Hindlimb muscle (tissue), 1 donor: ENCODE results near the gene XRCC5. TPM values are rescaled to one million over a fixed set of nuclear protein-coding genes. Genes with fewer than 3 reads are reported as not detected.

Experiments
- DNase-seq: peaks from one replicate; pipeline ENCODE4 v3.0.0-alpha.2; 2013
- polyA plus RNA-seq: library from polyadenylated mRNA; unstranded; fragments of 120-200 nt; gene quantifications from one replicate; pipeline ENCODE4 v1.2.1, GENCODE V29; 2013; ENCODE audit not compliant: insufficient read length

Gene XRCC5
- polyA plus RNA-seq, 1 donor = 146 TPM

- no peak for DNase-seq
Measured at GRCh38 chr2:216159646-216160045, 50.5 kb downstream of the XRCC5 start.

GRCh38 chr2:216160786-216161185 is 51.6 kb downstream of the XRCC5 start:
- no peak for DNase-seq

- DNase-seq = no peak
Measured at GRCh38 chr2:216161967-216162366, 52.8 kb downstream of the XRCC5 start.

- no peak for DNase-seq
Measured at GRCh38 chr2:216163518-216163917, 54.4 kb downstream of the XRCC5 start.

GRCh38 chr2:216164087-216164486 is 54.9 kb downstream of the XRCC5 start:
- no peak for DNase-seq

- DNase-seq = no peak
Measured at GRCh38 chr2:216164576-216164975, 55.4 kb downstream of the XRCC5 start.

GRCh38 chr2:216165711-216166110 is 56.6 kb downstream of the XRCC5 start:
- DNase-seq = no peak

- DNase-seq = no peak
Measured at GRCh38 chr2:216169087-216169486, 59.9 kb downstream of the XRCC5 start.

- DNase-seq = no peak
Measured at GRCh38 chr2:216170076-216170763, 61.1 kb downstream of the XRCC5 start.

- DNase-seq = no peak
Measured at GRCh38 chr2:216171011-216171410, 61.9 kb downstream of the XRCC5 start.

- DNase-seq = no peak
Measured at GRCh38 chr2:216172493-216172892, 63.3 kb downstream of the XRCC5 start.

- no peak for DNase-seq
Measured at GRCh38 chr2:216179015-216179414, 69.9 kb downstream of the XRCC5 start.

- DNase-seq = no peak
Measured at GRCh38 chr2:216181351-216181750, 72.2 kb downstream of the XRCC5 start.

GRCh38 chr2:216181953-216182461 is 72.9 kb downstream of the XRCC5 start:
- no peak for DNase-seq

GRCh38 chr2:216183462-216183861 is 74.3 kb downstream of the XRCC5 start:
- DNase-seq = no peak

GRCh38 chr2:216188559-216188850 is 79.4 kb downstream of the XRCC5 start:
- DNase-seq = no peak

- DNase-seq = no peak
Measured at GRCh38 chr2:216188956-216189355, 79.8 kb downstream of the XRCC5 start.

- no peak for DNase-seq
Measured at GRCh38 chr2:216189410-216189809, 80.3 kb downstream of the XRCC5 start.

GRCh38 chr2:216192181-216192580 is 83.0 kb downstream of the XRCC5 start:
- no peak for DNase-seq

GRCh38 chr2:216192931-216193330 is 83.8 kb downstream of the XRCC5 start:
- no peak for DNase-seq

GRCh38 chr2:216194013-216194412 is 84.9 kb downstream of the XRCC5 start:
- no peak for DNase-seq

- no peak for DNase-seq
Measured at GRCh38 chr2:216194561-216194960, 85.4 kb downstream of the XRCC5 start.

GRCh38 chr2:216195565-216196029 is 86.4 kb downstream of the XRCC5 start:
- DNase-seq = no peak

GRCh38 chr2:216201692-216202306 is 92.7 kb downstream of the XRCC5 start:
- DNase-seq = no peak
